Mesenchymal stem cell (in vitro differentiated cells and primary cell): ENCODE results near the gene DIP2C.

Source experiments
- DNase-seq: peaks from one replicate; pipeline ENCODE4 v3.0.0-alpha.2; 2013
- H2AFZ ChIP-seq: one replicate; pipeline ENCODE4 v1.6.1; 2013; ENCODE audit warnings: low read depth, mild to moderate bottlenecking, control low read depth, inconsistent platforms, low read length, moderate library complexity
- H2AK5ac ChIP-seq: 2 replicates; pipeline ENCODE4 v1.6.1; 2013; ENCODE audit warnings: low read length, moderate library complexity, mild to moderate bottlenecking, inconsistent platforms; ENCODE audit not compliant: severe bottlenecking
- H2BK120ac ChIP-seq: one replicate; pipeline ENCODE4 v1.6.1; 2013; ENCODE audit warnings: low read depth, mild to moderate bottlenecking, inconsistent platforms, low read length, moderate library complexity
- H2BK12ac ChIP-seq, 2 experiments: one replicate each; pipeline ENCODE4 v1.6.1; 2013; ENCODE audit warnings: inconsistent platforms in 2 of 2, low read length in 2 of 2, mild to moderate bottlenecking in 2 of 2, moderate library complexity in 2 of 2, control low read depth in 1 of 2
- H2BK15ac ChIP-seq: one replicate; pipeline ENCODE4 v1.6.1; 2013; ENCODE audit warnings: mild to moderate bottlenecking, low read depth, inconsistent platforms; ENCODE audit not compliant: poor library complexity, severe bottlenecking
- H2BK5ac ChIP-seq: 2 replicates; pipeline ENCODE4 v1.6.1; 2013; ENCODE audit warnings: low read depth, mild to moderate bottlenecking, low read length, control low read depth, inconsistent platforms; ENCODE audit not compliant: poor library complexity, severe bottlenecking
- H3K14ac ChIP-seq, 2 experiments: one replicate each; pipeline ENCODE4 v1.6.1; 2013; ENCODE audit warnings: inconsistent platforms in 2 of 2, low read length in 2 of 2, control low read depth in 1 of 2, mild to moderate bottlenecking in 1 of 2, moderate library complexity in 1 of 2
- H3K18ac ChIP-seq, 2 experiments: one replicate each; pipeline ENCODE4 v1.6.1; 2013; ENCODE audit warnings: inconsistent platforms in 2 of 2, low read length in 2 of 2, control low read depth in 1 of 2, low read depth in 1 of 2, mild to moderate bottlenecking in 1 of 2
- H3K23ac ChIP-seq, 2 experiments: one replicate each; pipeline ENCODE4 v1.6.1; 2013; ENCODE audit warnings: inconsistent platforms in 2 of 2, low read length in 2 of 2, mild to moderate bottlenecking in 2 of 2, moderate library complexity in 2 of 2, control low read depth in 1 of 2
- H3K27ac ChIP-seq: 2 replicates; pipeline ENCODE4 v1.5.1; 2013; ENCODE audit warnings: mild to moderate bottlenecking, moderate library complexity, low read length, control low read depth, inconsistent platforms; ENCODE audit not compliant: poor library complexity, severe bottlenecking
- H3K27me3 ChIP-seq, 2 experiments: 2 replicates each; pipeline versions ENCODE4 v1.6.1 to v1.7.0; 2013; ENCODE audit warnings: low read length in 2 of 2, mild to moderate bottlenecking in 2 of 2, moderate library complexity in 2 of 2, control low read depth in 1 of 2, inconsistent platforms in 1 of 2; ENCODE audit not compliant: control insufficient read depth in 1 of 2, insufficient read depth in 1 of 2
- H3K36me3 ChIP-seq, 2 experiments: 2 replicates each; pipeline versions ENCODE4 v1.6.1 to v1.7.0; 2013; ENCODE audit warnings: low read length in 2 of 2, control low read depth in 1 of 2, inconsistent platforms in 1 of 2, low read depth in 1 of 2, mild to moderate bottlenecking in 1 of 2; ENCODE audit not compliant: insufficient read depth in 2 of 2, control insufficient read depth in 1 of 2
- H3K4ac ChIP-seq, 2 experiments: one replicate each; pipeline ENCODE4 v1.6.1; 2013; ENCODE audit warnings: inconsistent platforms in 2 of 2, low read length in 2 of 2, mild to moderate bottlenecking in 2 of 2, moderate library complexity in 2 of 2, control low read depth in 1 of 2, low read depth in 1 of 2
- H3K4me1 ChIP-seq: 2 replicates; pipeline ENCODE4 v1.6.1; 2013; ENCODE audit warnings: low read depth, low read length, control low read depth; ENCODE audit not compliant: control insufficient read depth, insufficient read depth
- H3K4me2 ChIP-seq: 2 replicates; pipeline ENCODE4 v1.6.1; 2013; ENCODE audit warnings: low read length, mild to moderate bottlenecking, inconsistent platforms; ENCODE audit not compliant: poor library complexity, severe bottlenecking
- H3K4me3 ChIP-seq, 2 experiments: 2 replicates each; pipeline versions ENCODE4 v1.5.1 to v1.7.0; 2013; ENCODE audit warnings: low read length in 2 of 2, mild to moderate bottlenecking in 2 of 2, control low read depth in 1 of 2, low read depth in 1 of 2; ENCODE audit not compliant: insufficient read depth in 1 of 2
- H3K79me1 ChIP-seq: replicated peaks from 2 replicates; pipeline ENCODE4 v1.6.1; 2013; ENCODE audit warnings: mild to moderate bottlenecking, control low read depth, low read length, inconsistent platforms; ENCODE audit not compliant: poor library complexity, severe bottlenecking
- H3K9ac ChIP-seq: 2 replicates; pipeline ENCODE4 v1.7.0; 2013; ENCODE audit warnings: mild to moderate bottlenecking, low read length, moderate library complexity
- H3K9me3 ChIP-seq: 2 replicates; pipeline ENCODE4 v1.7.0; 2013; ENCODE audit warnings: mild to moderate bottlenecking, low read length; ENCODE audit not compliant: control insufficient read depth
- H4K8ac ChIP-seq: one replicate; pipeline ENCODE4 v1.6.1; 2013; ENCODE audit warnings: inconsistent platforms, mild to moderate bottlenecking, low read length, moderate library complexity
- H4K91ac ChIP-seq: one replicate; pipeline ENCODE4 v1.6.1; 2013; ENCODE audit warnings: mild to moderate bottlenecking, low read length, inconsistent platforms
- WGBS: methylation state at CpG from one replicate; pipeline ENCODE4 v1.1.7; 2013; ENCODE audit warnings: mixed read lengths; 5-methylcytosine and 5-hydroxymethylcytosine counted together

DIP2C gene

DNA sequence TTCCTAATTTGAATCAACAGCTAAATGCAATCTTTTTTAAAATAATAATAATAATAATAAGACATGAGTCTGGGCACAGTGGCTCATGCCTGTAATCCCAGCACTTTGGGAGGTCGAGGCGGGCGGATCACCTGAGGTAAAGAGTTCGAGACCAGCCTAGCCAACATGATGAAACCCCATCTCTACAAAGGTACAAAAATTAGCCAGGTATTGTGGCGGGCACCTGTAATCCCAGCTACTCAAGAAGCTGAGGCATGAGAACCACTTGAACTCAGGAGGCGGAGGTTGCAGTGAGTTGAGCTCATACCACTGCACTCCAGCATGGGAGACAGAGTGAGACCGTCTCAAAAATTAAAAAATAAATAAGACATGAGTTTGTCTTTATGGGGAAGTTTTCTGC is 3.9 kb downstream of the DIP2C start:
- Histone ChIP-seq H3K27me3 (no peaks in the 10 kb centered on the region), H3K4me2 (no peak overlapping the region), H4K91ac (no peak overlapping the region), H3K36me3 (peaks cover 0 to 9% of the 10 kb centered on the region in 2 experiments), H2BK120ac (no peak overlapping the region), H2BK5ac (no peak overlapping the region), H3K9me3 (no peaks in the 10 kb centered on the region), H3K23ac (no peak overlapping the region), H4K8ac (no peak overlapping the region), H3K14ac (no peak overlapping the region), H3K18ac (no peak overlapping the region), H3K4me1 (peaks cover 44% of the 10 kb centered on the region), H3K79me1 (peaks cover 4% of the 10 kb centered on the region), H3K4ac (no peak overlapping the region), H3K4me3 (no peak overlapping the region), H2AK5ac (no peak overlapping the region), H2BK15ac (no peak overlapping the region), H2BK12ac (no peak overlapping the region), H2AFZ (no peak overlapping the region), H3K27ac (no peak overlapping the region), H3K9ac (no peak overlapping the region)
- DNase-seq, result no peak
- 96% methylated on average over 6 of the region's 7 CpGs for WGBS

- Histone ChIP-seq H3K9ac (peak overlapping the region; percentile 88), H3K36me3 (peaks cover 0 to 11% of the 10 kb centered on the region in 2 experiments), H2BK12ac (no peak overlapping the region), H4K91ac (no peak overlapping the region), H3K79me1 (peaks cover 4% of the 10 kb centered on the region), H4K8ac (no peak overlapping the region), H3K14ac (no peak overlapping the region), H3K4me2 (peak overlapping the region; percentile 8), H3K9me3 (no peaks in the 10 kb centered on the region), H3K4me1 (peaks cover 50% of the 10 kb centered on the region), H3K27me3 (no peaks in the 10 kb centered on the region), H2BK120ac (no peak overlapping the region), H3K4me3 (peak overlapping the region in 1 of 2 experiments; percentile 74), H3K27ac (peak overlapping the region; percentile 24), H3K4ac (peak overlapping the region in 1 of 2 experiments; percentile 3), H2AK5ac (no peak overlapping the region), H2BK5ac (no peak overlapping the region), H2BK15ac (no peak overlapping the region), H3K18ac (peak overlapping the region in 1 of 2 experiments; percentile 71), H2AFZ (no peak overlapping the region), H3K23ac (no peak overlapping the region)
- peak; percentile 98 for DNase-seq
- WGBS, result 21% methylated on average over 23 of the region's 23 CpGs
Observed at GRCh38 chr10:683448-684071, 5.9 kb downstream of the DIP2C start.

GRCh38 chr10:682931-683447 is 6.5 kb downstream of the DIP2C start:
- Histone ChIP-seq H3K4ac (peak overlapping the region; percentile 37 to 42), H4K8ac (no peak overlapping the region), H2BK120ac (peak overlapping the region; percentile 55), H3K9me3 (no peaks in the 10 kb centered on the region), H3K27me3 (no peaks in the 10 kb centered on the region), H3K79me1 (peaks cover 7% of the 10 kb centered on the region), H3K18ac (peak overlapping the region in 1 of 2 experiments; percentile 38), H3K23ac (no peak overlapping the region), H3K4me3 (peak overlapping the region in 1 of 2 experiments; percentile 74), H3K9ac (peak overlapping the region; percentile 88), H3K36me3 (peaks cover 0 to 11% of the 10 kb centered on the region in 2 experiments), H3K27ac (peak overlapping the region; percentile 24), H3K14ac (no peak overlapping the region), H2AK5ac (peak overlapping the region; percentile 47), H4K91ac (no peak overlapping the region), H2BK15ac (peak overlapping the region; percentile 21), H2AFZ (no peak overlapping the region), H3K4me1 (peaks cover 50% of the 10 kb centered on the region), H3K4me2 (peak overlapping the region; percentile 8), H2BK5ac (no peak overlapping the region), H2BK12ac (peak overlapping the region in 1 of 2 experiments; percentile 18)
- DNase-seq, result no peak
- WGBS, result 72% methylated on average over 13 of the region's 14 CpGs

DNA sequence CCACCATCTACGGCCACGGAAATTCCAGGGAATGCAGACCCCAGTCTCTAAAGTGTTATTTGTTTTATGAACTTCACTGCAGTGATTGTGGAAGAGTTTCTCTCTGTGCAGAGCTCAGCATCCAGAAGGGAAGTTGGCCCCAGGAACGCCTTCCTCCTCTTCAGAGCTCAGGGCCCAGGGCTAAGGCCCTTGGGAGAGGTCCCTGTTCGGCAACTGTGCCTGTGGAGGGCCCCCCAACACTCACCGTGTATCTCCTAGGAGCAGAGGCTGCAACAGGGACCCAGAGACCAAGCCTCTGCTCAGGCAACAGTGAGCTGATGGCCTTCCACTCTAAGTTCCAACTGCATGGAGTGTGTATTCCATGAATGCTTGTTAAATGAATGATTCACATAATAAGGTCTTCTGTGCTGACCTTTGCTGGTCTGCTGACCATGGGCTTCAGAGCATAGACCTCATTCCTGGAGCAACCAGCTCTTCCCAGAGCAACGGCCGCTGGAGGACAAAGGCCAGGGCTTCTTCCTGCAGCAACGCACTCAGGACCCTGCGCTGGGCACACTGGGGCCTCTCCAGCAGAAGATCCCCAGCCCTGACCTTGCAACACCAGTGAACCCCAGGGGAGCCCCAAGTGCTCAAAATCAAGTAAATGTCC is 7.7 kb downstream of the DIP2C start:
- H3K14ac ChIP-seq, result no peak overlapping the region
- peak overlapping the region; percentile 51 for H2AK5ac ChIP-seq
- H3K4me1 ChIP-seq, result peaks cover 48% of the 10 kb centered on the region
- peak; percentile 88 for DNase-seq
- H2BK5ac ChIP-seq, result peak overlapping the region; percentile 20
- H2BK15ac ChIP-seq, result peak overlapping the region; percentile 48
- H3K18ac ChIP-seq, result peak overlapping the region; percentile 46 to 53
- peaks cover 0 to 11% of the 10 kb centered on the region in 2 experiments for H3K36me3 ChIP-seq
- no peaks in the 10 kb centered on the region for H3K27me3 ChIP-seq
- H3K79me1 ChIP-seq, result peaks cover 9% of the 10 kb centered on the region
- 83% methylated on average over 9 of the region's 9 CpGs for WGBS
- peak overlapping the region; percentile 56 for H3K4me2 ChIP-seq
- H3K4me3 ChIP-seq, result no peak overlapping the region
- no peak overlapping the region for H3K23ac ChIP-seq
- peak overlapping the region; percentile 86 for H3K27ac ChIP-seq
- H3K4ac ChIP-seq, result peak overlapping the region in 1 of 2 experiments; percentile 18
- H4K91ac ChIP-seq, result peak overlapping the region; percentile 44
- no peak overlapping the region for H2AFZ ChIP-seq
- no peak overlapping the region for H4K8ac ChIP-seq
- no peak overlapping the region for H2BK120ac ChIP-seq
- no peak overlapping the region for H3K9ac ChIP-seq
- no peaks in the 10 kb centered on the region for H3K9me3 ChIP-seq
- peak overlapping the region in 1 of 2 experiments; percentile 23 for H2BK12ac ChIP-seq
